ENCODE data around the gene ABCB7.
"Not testable (repeated sequence)": the region's sequence is repeated elsewhere in the genome, so short reads cannot be mapped to it uniquely, and the experiment has no call there.

ABCB7 gene

DNA sequence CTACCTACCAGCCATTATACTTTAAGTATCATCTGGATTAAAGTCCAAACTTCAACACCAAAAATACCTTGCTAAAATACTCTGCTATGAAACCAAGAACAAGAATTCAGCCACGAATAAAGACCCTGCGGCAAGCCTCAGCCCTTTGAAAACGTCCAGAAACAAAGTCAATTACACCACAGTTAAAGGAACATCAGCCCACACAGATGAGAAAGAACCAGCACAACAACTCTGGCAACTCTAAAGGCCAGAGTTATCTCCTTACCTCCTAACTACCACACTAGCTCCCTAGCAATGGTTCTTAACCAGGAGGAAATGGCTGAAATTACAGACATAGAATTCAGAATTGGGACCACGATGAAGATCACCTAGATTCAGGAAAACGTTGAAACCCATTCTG, 23.4 kb downstream of the ABCB7 start:
- DNase-seq (ENCODE audit: extremely low read depth, insufficient read length): no peak
- Histone ChIP-seq H3K36me3 (ENCODE audit: control insufficient read depth, insufficient read depth, low read length) (no peaks in the 10 kb centered on the region; the same call in 1 of the 2 replicates), H3K27me3 (replicated peaks; ENCODE audit: control insufficient read depth, insufficient read depth, low read length) (no peaks in the 10 kb centered on the region), H3K4me3 (replicated peaks; ENCODE audit: low read depth, low read length) (no peak overlapping the region)
- TF ChIP-seq, protein P1, sequence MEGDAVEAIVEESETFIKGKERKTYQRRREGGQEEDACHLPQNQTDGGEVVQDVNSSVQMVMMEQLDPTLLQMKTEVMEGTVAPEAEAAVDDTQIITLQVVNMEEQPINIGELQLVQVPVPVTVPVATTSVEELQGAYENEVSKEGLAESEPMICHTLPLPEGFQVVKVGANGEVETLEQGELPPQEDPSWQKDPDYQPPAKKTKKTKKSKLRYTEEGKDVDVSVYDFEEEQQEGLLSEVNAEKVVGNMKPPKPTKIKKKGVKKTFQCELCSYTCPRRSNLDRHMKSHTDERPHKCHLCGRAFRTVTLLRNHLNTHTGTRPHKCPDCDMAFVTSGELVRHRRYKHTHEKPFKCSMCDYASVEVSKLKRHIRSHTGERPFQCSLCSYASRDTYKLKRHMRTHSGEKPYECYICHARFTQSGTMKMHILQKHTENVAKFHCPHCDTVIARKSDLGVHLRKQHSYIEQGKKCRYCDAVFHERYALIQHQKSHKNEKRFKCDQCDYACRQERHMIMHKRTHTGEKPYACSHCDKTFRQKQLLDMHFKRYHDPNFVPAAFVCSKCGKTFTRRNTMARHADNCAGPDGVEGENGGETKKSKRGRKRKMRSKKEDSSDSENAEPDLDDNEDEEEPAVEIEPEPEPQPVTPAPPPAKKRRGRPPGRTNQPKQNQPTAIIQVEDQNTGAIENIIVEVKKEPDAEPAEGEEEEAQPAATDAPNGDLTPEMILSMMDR (IDR thresholded peaks at IDR 0.05; ENCODE audit: insufficient read depth, low read length, poor library complexity, severe bottlenecking): no peak

DNA sequence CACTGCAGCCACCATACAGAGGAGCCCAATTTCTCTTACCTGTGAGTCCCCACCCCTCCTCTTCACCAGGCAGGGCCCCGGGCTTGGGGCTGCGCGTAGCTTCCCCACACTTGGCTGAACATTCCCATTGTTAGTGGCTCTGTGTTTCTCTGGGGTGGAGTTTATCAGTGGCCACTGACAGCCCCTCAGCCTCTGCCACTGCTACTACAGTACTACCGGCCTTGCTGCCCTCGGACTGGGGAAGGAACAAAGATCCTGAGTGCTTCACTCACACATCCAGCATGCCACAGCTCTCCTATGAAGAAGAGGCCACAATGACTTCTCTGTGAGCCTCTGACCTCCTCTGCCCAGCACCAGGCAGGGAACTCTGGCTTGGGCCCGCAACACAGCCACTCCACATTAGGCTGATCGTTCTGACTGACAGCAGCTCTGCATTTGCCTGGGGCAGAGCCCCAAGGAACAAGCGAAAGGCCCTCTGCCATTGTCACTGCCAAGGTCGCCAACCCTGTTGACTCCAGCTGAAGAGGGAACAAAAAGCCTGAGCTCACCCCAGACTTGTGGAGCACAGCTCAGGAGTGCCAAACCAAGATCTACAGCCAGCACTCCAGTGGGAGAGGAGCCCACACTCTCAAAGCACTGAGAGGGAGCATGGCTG, 24.0 kb downstream of the ABCB7 start:
- TF ChIP-seq, protein P1 (IDR thresholded peaks at IDR 0.05; ENCODE audit: insufficient read depth, low read length, poor library complexity, severe bottlenecking): no peak
- no peak overlapping the region for H3K4me3 ChIP-seq (replicated peaks; ENCODE audit: low read depth, low read length)
- no peaks in the 10 kb centered on the region for H3K27me3 ChIP-seq (replicated peaks; ENCODE audit: control insufficient read depth, insufficient read depth, low read length)
- H3K36me3 ChIP-seq (ENCODE audit: control insufficient read depth, insufficient read depth, low read length): no peaks in the 10 kb centered on the region; the same call in 1 of the 2 replicates
- DNase-seq (ENCODE audit: extremely low read depth, insufficient read length): no peak

- not testable (repeated sequence) for H3K27me3 ChIP-seq (replicated peaks; ENCODE audit: control insufficient read depth, insufficient read depth, low read length); H3K36me3 ChIP-seq (ENCODE audit: control insufficient read depth, insufficient read depth, low read length); DNase-seq (ENCODE audit: extremely low read depth, insufficient read length); H3K4me3 ChIP-seq (replicated peaks; ENCODE audit: low read depth, low read length)
Observed at GRCh38 chrX:75129069-75129468, 27.0 kb downstream of the ABCB7 start.

DNA sequence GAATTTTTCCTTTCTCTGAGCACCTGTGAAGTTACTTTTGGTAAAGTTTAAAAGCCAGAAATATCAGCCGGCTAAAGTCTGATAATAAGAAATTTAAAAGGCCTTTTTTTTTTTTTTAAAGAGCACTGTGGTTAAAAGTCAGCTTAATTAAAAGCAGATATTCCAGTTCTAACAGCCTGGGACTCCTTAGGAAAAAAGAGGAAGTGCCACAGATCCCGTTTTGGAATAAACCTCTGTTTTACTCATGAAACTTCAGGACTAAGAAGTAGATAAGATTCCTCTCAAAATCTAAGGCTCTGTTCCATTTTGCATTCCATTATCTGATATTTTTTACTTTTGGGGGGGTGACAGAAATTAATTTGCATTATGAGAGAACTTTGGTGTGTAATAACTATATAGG, 37.8 kb downstream of the ABCB7 start:
- H3K27me3 ChIP-seq (replicated peaks; ENCODE audit: control insufficient read depth, insufficient read depth, low read length): no peaks in the 10 kb centered on the region
- DNase-seq (ENCODE audit: extremely low read depth, insufficient read length): no peak
- H3K36me3 ChIP-seq (ENCODE audit: control insufficient read depth, insufficient read depth, low read length): no peaks in the 10 kb centered on the region
- TF ChIP-seq, protein P1 (IDR thresholded peaks at IDR 0.05; ENCODE audit: insufficient read depth, low read length, poor library complexity, severe bottlenecking): no peak
- H3K4me3 ChIP-seq (replicated peaks; ENCODE audit: low read depth, low read length): no peak overlapping the region

GRCh38 chrX:75115707-75116413, 40.2 kb downstream of the ABCB7 start:
- H3K27me3 ChIP-seq (replicated peaks; ENCODE audit: control insufficient read depth, insufficient read depth, low read length): no peaks in the 10 kb centered on the region
- no peak for DNase-seq (ENCODE audit: extremely low read depth, insufficient read length)
- no peak overlapping the region for H3K4me3 ChIP-seq (replicated peaks; ENCODE audit: low read depth, low read length)
- no peaks in the 10 kb centered on the region for H3K36me3 ChIP-seq (ENCODE audit: control insufficient read depth, insufficient read depth, low read length)
- TF ChIP-seq, protein P1 (IDR thresholded peaks at IDR 0.05; ENCODE audit: insufficient read depth, low read length, poor library complexity, severe bottlenecking): no peak

GRCh38 chrX:75114638-75115037, 41.4 kb downstream of the ABCB7 start:
- DNase-seq (ENCODE audit: extremely low read depth, insufficient read length): no peak
- Histone ChIP-seq H3K4me3 (replicated peaks; ENCODE audit: low read depth, low read length) (no peak overlapping the region), H3K36me3 (ENCODE audit: control insufficient read depth, insufficient read depth, low read length) (no peaks in the 10 kb centered on the region), H3K27me3 (replicated peaks; ENCODE audit: control insufficient read depth, insufficient read depth, low read length) (no peaks in the 10 kb centered on the region)
- TF ChIP-seq, protein P1 (IDR thresholded peaks at IDR 0.05; ENCODE audit: insufficient read depth, low read length, poor library complexity, severe bottlenecking): no peak
